Medulla oblongata (tissue), 1 donor: ENCODE data around the gene ZNF525.
"Not testable (repeated sequence)": the region's sequence is repeated elsewhere in the genome, so short reads cannot be mapped to it uniquely, and the experiment has no call there.

ENCODE experiments used
- DNase-seq: peaks from one replicate; pipeline ENCODE4 v3.0.0-alpha.2; 2015; ENCODE audit errors: extremely low spot score

ZNF525 gene

DNA sequence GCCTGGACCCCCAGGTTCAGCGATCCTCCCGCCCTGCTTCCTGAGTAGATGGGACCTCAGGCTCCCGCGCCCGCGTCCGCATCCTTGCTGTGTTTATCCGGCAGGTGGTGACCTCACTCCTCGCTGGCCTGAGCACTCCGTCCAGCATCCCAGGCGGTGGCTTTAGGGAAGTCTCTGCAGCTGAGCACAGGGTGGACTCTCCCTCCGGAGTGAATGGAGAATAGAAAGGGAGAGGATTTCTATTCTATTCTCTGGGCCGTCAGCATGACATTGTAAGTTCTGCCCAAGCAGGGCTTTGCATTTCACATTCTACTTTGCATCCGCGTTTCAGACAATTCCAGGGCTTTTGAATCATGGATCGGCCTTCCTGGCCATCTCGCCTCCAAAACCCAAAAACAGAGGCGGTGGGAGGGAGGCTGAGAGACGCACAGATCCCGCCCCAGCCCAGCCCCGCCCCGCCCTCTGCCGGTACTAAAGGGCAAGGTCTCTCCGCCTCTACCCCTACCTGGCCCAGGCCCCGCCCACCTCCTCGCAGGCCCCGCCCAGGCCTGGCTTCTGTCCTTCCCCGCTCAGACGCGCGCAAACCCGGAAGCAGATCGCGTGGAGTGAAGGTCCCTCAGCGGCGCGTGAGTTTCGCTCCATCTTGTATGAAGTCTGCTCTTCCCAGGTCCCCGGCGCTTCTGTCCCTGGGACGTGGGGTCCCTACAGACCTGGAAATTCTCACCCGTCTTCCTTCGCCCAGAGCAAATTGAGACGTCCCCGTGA, at the start of gene ZNF525:
Gene ZNF525, plus strand, starts transcription at position 572 of the 765 bp plus-strand sequence. CDS start 6,577 bp downstream, outside the sequence.
- peak; percentile 88 for DNase-seq

- peak; percentile 4 for DNase-seq
Observed at GRCh38 chr19:53328967-53329366, 36.5 kb upstream of the ZNF525 start.

GRCh38 chr19:53332484-53332883, 33.0 kb upstream of the ZNF525 start:
- DNase-seq: no peak

DNA sequence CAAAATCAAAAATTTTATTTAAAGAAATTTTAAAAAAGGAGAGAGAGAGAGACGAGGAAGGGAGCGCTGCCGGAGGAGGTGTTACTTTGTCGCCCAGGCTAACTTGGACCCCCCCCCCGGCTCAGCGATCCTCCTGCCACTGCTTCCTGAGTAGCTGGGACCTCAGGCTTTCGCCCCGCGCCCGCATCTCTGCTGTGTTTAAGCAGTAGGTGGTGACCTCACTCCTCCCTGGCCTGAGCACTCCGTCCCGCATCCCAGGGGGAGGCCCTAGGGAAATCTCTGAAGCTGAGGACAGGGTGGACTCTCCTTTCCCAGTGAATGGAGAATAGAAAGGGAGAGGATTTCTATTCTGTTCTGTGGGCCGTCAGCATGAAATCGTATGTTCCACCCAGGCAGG, 32.4 kb upstream of the ZNF525 start:
- no peak for DNase-seq

DNA sequence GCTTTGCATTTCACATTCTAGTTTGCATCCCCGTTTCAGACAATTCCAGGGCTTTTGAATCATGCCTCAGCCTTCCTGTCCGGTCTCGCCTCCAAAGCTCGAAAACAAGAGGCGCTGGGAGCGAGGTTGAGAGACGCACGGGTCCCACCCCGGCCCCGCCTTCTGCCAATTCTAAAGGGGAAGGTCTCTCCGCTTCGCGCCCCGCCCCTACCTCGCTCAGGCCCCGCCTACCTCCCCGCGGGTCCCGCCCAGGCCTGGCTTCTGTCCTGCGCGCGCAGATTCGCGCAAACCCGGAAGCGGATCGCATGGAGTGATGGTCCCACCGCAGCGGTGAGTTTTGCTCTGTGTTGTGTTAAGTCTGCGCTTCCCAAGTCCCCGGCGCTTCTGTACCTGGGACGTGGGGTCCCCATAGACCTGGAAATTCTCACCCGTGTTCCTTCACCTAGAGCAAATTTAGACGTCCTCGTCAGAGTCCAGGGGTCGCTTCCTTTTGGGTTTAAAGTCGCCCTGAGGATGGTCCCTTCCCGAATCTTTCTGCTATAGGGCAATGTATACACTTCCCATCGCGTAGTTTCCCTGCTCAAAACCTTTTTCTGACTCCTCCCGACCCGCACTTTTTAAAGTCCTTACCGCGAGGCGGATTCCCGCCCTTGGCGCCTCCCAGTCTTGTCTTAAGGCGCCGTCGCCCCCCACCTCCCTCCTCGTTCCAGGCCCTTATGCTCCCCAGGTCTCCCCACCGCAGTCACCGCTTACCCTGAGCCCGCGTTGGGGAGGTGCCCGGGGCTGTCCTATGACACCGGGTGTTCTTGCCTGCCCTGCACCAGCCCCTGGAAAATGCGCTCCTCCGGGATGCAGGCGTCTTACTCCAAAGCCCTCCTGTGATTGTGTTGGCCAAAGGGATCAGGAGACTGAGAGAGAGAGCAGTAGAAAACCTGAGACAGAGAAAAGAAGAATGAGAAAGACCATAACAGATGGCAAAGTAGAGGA, 31.7 kb upstream of the ZNF525 start, which contains the start of gene ZNF845:
Gene ZNF845, plus strand, starts transcription at position 287 of the 987 bp plus-strand sequence. CDS start 7,559 bp downstream, outside the sequence.
- DNase-seq: peak; percentile 91

GRCh38 chr19:53344403-53344802, 21.1 kb upstream of the ZNF525 start:
- DNase-seq: not testable (repeated sequence)

DNA sequence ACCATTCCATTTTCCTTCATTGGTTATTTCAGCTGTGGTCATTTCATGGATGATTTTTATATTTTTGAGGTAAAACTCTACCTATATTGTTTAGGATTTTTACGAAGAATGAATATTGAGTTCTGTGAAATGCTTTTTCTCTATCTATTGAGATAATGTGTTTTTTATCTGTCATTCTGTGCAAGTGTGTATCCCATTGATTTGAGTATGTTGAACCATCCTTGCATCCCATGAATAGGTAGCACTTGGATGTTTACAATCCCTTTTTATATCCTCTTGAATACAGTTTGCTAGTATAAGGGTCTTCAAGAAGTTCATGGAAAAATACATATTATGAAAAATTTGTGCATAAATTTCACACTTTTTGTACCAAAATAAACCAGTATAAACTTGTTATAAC, 9.8 kb upstream of the ZNF525 start:
- DNase-seq: no peak

DNA sequence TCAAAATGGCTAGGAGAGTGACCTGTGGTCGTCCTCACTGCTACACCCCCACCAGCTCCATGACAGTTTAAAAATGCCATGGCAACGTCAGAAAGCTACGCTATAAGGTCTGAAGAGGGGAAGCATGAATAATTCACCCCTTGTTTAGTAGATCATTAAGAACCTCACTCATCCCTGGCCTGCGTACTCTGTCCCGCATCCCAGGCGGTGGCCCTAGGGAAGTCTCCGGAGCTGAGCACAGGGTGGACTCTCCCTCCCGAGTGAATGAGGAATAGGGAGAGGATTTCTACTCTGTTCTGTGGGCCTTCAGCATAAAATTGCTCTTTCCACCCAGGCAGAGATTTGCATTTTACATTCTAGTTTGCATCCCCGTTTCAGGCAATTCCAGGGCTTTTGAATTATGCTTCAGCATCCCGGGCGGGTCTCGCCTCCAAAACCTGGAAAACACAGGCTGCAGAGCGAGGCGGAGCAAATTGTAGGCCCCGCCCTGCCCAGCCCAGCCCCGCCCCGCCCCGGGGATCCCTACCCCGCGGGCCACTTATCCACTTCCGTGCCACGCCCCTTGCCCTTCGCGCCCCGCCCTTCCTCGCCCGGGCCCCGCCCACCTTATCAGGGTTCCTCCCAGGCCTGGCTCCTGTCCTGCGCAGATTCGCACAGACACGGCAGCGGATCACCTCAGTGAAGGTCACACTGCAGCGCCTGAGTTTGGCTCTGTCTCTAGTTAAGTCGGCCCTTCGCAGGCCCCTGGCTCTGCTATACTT, 7.5 kb upstream of the ZNF525 start:
- no peak for DNase-seq

DNA sequence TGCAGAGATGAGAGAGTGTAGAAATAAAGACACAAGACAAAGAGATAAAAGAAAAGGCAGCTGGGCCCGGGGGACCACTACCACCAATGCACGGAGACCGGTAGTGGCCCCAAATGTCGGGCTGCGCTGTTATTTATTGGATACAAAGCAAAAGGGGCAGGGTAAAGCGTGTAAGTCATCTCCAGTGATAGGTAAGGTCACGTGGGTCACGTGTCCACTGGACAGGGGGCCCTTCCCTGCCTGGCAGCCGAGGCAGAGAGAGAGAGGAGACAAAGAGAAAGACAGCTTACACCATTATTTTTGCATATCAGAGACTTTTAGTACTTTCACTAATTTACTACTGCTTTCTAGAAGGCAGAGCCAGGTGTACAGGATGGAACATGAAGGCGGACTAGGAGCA, 5.4 kb upstream of the ZNF525 start:
- DNase-seq: not testable (repeated sequence)

GRCh38 chr19:53365899-53366493, 491 bp downstream of the ZNF525 start:
- no peak for DNase-seq

GRCh38 chr19:53372196-53372595, 6.7 kb downstream of the ZNF525 start:
- no peak for DNase-seq

DNA sequence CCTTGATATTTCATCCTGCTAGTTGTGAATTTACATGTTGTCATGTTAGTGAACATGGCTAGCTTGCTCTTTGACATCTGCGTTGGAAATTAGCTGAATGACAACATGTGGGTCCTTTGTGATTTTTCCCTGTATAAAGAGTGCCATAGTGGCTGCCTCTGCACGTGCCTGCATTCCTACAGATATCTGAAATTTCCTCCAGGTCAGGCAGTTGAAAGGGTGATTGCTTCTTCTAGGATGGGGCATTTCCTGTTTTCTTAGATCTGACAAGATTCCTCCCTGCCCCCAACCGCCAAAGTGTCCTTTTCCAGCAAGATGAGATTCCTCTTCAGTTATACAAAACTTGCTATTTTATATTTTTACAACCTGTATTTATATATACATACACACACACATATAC, 8.8 kb downstream of the ZNF525 start:
- DNase-seq: no peak

GRCh38 chr19:53374743-53375142, 9.2 kb downstream of the ZNF525 start:
- no peak for DNase-seq

GRCh38 chr19:53381376-53381775, 15.9 kb downstream of the ZNF525 start:
- DNase-seq: no peak

DNA sequence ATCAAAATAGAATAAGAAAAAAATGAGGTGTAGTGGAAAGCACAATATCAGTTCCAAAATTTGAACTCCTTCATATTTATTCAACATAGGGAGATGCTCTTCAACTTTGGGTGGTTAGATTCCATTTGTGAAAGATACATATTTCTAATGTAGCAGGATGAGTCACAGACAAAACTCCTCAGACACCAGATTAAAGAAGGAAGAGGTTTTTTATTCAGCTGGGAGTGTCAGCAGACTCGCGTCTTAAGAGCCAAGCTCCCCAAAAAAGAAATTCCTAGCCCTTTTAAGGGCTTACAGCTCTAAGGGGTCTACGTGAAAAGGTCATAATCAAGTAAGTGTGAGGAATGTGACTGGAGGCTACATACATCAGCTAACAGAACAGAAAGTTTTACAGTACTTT, 22.7 kb downstream of the ZNF525 start:
- no peak for DNase-seq

- no peak for DNase-seq
Observed at GRCh38 chr19:53388904-53389303, 23.4 kb downstream of the ZNF525 start.

DNA sequence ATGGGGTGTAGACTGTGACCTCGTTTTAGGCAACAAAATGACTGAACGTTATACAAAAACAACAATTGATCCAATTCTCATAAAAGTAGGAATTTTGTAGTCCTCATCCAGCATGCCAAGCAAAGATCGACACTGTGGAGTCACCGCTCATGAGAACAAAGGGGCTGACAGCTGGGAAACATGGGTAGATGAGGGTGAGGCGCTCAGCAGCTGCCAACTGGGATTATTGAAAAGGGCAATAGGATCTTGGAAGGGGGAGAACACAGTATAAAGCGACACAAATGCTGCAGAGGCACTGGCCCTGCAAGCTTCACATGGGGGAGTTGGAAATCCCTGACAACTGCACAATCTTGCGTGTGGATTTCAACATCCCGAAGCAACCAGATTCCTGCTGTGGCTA, 24.1 kb downstream of the ZNF525 start:
- DNase-seq: no peak

GRCh38 chr19:53389978-53390377, 24.5 kb downstream of the ZNF525 start:
- no peak for DNase-seq

- no peak for DNase-seq
Observed at GRCh38 chr19:53394522-53394973, 29.0 kb downstream of the ZNF525 start.

DNA sequence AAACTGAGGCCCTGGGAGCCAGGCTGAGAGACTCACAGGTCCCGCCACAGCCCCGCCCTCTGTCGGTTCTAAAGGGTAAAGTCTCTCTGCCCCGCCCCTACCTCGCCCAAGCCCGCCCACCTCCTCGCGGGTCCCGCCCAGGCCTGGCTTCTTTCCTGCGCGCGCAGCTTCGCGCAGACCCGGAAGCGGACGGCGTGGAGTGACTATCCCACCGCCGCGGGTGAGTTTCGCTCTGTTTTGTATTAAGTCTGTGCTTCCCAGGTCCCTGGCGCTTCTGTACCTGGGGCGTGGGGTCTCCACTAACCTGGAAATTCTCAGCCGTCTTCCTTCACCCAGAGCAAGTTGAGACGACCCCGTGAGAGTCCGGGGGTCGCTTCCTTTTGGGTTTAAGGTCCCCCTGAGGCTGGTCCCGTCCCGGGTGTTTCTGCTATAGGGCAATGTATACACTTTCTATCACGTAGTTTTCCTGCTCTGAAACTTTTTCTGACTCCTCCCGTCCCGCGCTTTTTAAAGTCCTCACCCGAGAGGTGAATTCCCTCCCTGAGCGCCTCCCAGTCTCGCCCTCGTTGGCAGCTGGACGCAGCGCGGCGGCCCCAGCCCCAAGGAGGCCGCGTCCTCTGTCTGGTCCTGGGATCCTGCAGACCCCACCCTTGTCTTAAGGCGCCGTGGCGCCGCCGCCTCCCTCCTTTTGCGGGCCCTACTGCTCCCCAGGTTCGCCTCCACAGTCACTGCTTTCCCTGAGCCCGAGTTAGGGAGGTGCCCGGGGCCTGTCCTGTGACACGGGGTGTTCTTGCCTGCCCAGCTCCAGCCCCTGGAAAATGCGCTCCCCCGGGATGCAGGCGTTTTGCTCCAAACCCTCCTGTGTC, 29.7 kb downstream of the ZNF525 start, which contains the start of gene ZNF765:
Gene ZNF765, plus strand, starts transcription at position 176 of the 866 bp plus-strand sequence. CDS start 2,867 bp downstream, outside the sequence.
- DNase-seq: peak; percentile 95
